Gastrocnemius medialis (tissue), 4 donors: ENCODE measurements around the gene RNF187. TPM values are rescaled to one million over a fixed set of nuclear protein-coding genes. Genes with fewer than 3 reads are reported as not detected.
A peak's percentile ranks its signal among the peaks of the same experiment; 100 is the strongest.

Source experiments
- ATAC-seq, 2 donors: fragments of 150-250 bp; one replicate each; pipeline ENCODE4 v1.9.1; 2016
- DNase-seq, 2 donors: peaks; one replicate each; pipeline ENCODE4 v3.0.0-alpha.2; 2019
- H3K27ac ChIP-seq, 4 donors: fragments of 200-600 bp; sonication (generic); 1 replicate in 1 of 4; 2 replicates in 3 of 4; pipeline ENCODE4 v1.5.1; 2016 to 2018; ENCODE audit warnings: mild to moderate bottlenecking in 2 of 4, moderate library complexity in 1 of 4
- H3K27me3 ChIP-seq, 3 donors: fragments of 200-600 bp; sonication (generic) in 2 of 3; 1 replicate in 1 of 3; 2 replicates in 2 of 3; pipeline versions ENCODE4 v1.5.1 to v1.6.0; 2016 to 2019; ENCODE audit warnings: mild to moderate bottlenecking in 1 of 3, moderate library complexity in 1 of 3
- H3K36me3 ChIP-seq, 2 donors: fragments of 200-600 bp; sonication (generic) in 1 of 2; one replicate each; pipeline ENCODE4 v1.5.1; 2017 to 2018
- H3K4me1 ChIP-seq, 2 donors: fragments of 200-600 bp; sonication (generic) in 1 of 2; one replicate each; pipeline ENCODE4 v1.5.1; 2016 to 2017; ENCODE audit warnings: mild to moderate bottlenecking in 2 of 2
- H3K4me3 ChIP-seq, 4 donors: fragments of 200-600 bp; sonication (generic) in 3 of 4; 1 replicate in 1 of 4; 2 replicates in 3 of 4; pipeline ENCODE4 v1.5.1; 2016 to 2019; ENCODE audit warnings: mild to moderate bottlenecking in 2 of 4
- H3K9me3 ChIP-seq, 3 donors: fragments of 200-600 bp; sonication (generic) in 2 of 3; 1 replicate in 1 of 3; 2 replicates in 2 of 3; pipeline ENCODE4 v1.5.1; 2016 to 2019
- CTCF ChIP-seq, 5 experiments: fragments of 450-650 bp in 3 of 5; fragments of 200-600 bp in 2 of 5; sonication (generic) in 2 of 5; IDR thresholded peaks in 4 of 5; conservative IDR thresholded peaks in 1 of 5; 1 replicate in 4 of 5; 2 replicates in 1 of 5; pipeline ENCODE4 v1.5.1; 2016 to 2019; ENCODE audit warnings: antibody characterized with exemption in 5 of 5, mild to moderate bottlenecking in 3 of 5, moderate library complexity in 3 of 5
- POLR2A ChIP-seq, 2 donors: fragments of 450-650 bp; IDR thresholded peaks; one replicate each; pipeline ENCODE4 v1.6.1; 2017; ENCODE audit warnings: antibody characterized with exemption in 2 of 2, mild to moderate bottlenecking in 2 of 2, moderate library complexity in 2 of 2
- in situ Hi-C, 4 donors: fragments of 200-750 bp; cut with MboI; loops; one replicate each; pipeline versions ENCODE4 v1.15.0 to v1.8.0; 2017; ENCODE audit warnings: low sequenced_read_pairs in 4 of 4
- intact Hi-C: fragments of 100-400 bp; cut with DNase I; formaldehyde crosslinking; loops from one replicate; pipeline ENCODE4 v1.15.1; 2023; ENCODE audit warnings: low total_unique reads
- total RNA-seq, 4 donors: library from RNA; depleted of rRNA; stranded (reverse); fragments of >200 nt; gene quantifications; one replicate each; pipeline versions ENCODE4 v1.1.0 to v1.2.3, GENCODE V29; 2016

The RNF187 gene
- total RNA-seq, 4 donors from 2014 or later: 33.5 to 99.8 (median 62.5) TPM

- intact Hi-C loops (no loop called here), in situ Hi-C loops (no loop called here)
- no peak overlapping the region for H3K27ac ChIP-seq
- H3K4me3 ChIP-seq: no peak overlapping the region
- no peaks in the 10 kb centered on the region for H3K9me3 ChIP-seq
- no peak for TF ChIP-seq CTCF (IDR thresholded peaks at IDR 0.05 in 4 of 5, conservative IDR thresholded peaks at IDR 0.05 in 1 of 5)
- no peak for TF ChIP-seq POLR2A (IDR thresholded peaks at IDR 0.05)
- H3K36me3 ChIP-seq: no peaks in the 10 kb centered on the region
- DNase-seq: no peak
- peaks cover 0 to 6% of the 10 kb centered on the region in 2 donors for H3K4me1 ChIP-seq
- no peak for ATAC-seq
- peaks cover 56 to 72% (median 63%) of the 10 kb centered on the region in 3 donors for H3K27me3 ChIP-seq
Observed at GRCh38 chr1:228443395-228443794, 43.8 kb upstream of the RNF187 start.

- no peaks in the 10 kb centered on the region for H3K9me3 ChIP-seq
- intact Hi-C loops: no loop called here
- peak overlapping the region in 2 of 4 donors; percentile 5 to 45 for H3K4me3 ChIP-seq
- no peak for DNase-seq
- H3K27ac ChIP-seq: no peak overlapping the region
- TF ChIP-seq CTCF (IDR thresholded peaks at IDR 0.05 in 4 of 5, conservative IDR thresholded peaks at IDR 0.05 in 1 of 5): no peak
- no peak for TF ChIP-seq POLR2A (IDR thresholded peaks at IDR 0.05)
- no peaks in the 10 kb centered on the region for H3K36me3 ChIP-seq
- in situ Hi-C loops: no loop called here
- peaks cover 56 to 65% (median 63%) of the 10 kb centered on the region in 3 donors for H3K27me3 ChIP-seq
- ATAC-seq: no peak
- H3K4me1 ChIP-seq: peaks cover 0 to 6% of the 10 kb centered on the region in 2 donors
Observed at GRCh38 chr1:228445490-228445842, 41.7 kb upstream of the RNF187 start.

GRCh38 chr1:228445843-228446650, 41.1 kb upstream of the RNF187 start:
- peaks cover 0 to 6% of the 10 kb centered on the region in 2 donors for H3K4me1 ChIP-seq
- ATAC-seq (peak in 1 of 2 donors; percentile 24), DNase-seq (no peak)
- peak overlapping the region in 3 of 4 donors; percentile 5 to 45 (median 35) for H3K4me3 ChIP-seq
- no peaks in the 10 kb centered on the region for H3K36me3 ChIP-seq
- H3K27me3 ChIP-seq: peaks cover 56 to 62% (median 60%) of the 10 kb centered on the region in 3 donors
- in situ Hi-C loops: no loop called here
- H3K27ac ChIP-seq: no peak overlapping the region
- intact Hi-C loops: no loop called here
- TF ChIP-seq POLR2A (IDR thresholded peaks at IDR 0.05): no peak
- no peaks in the 10 kb centered on the region for H3K9me3 ChIP-seq

- DNase-seq (no peak), ATAC-seq (no peak)
- in situ Hi-C loops: no loop called here
- Histone ChIP-seq H3K27me3 (peaks cover 53 to 56% (median 54%) of the 10 kb centered on the region in 3 donors), H3K4me3 (no peak overlapping the region), H3K9me3 (no peaks in the 10 kb centered on the region), H3K4me1 (peaks cover 0 to 6% of the 10 kb centered on the region in 2 donors), H3K27ac (no peak overlapping the region), H3K36me3 (no peaks in the 10 kb centered on the region)
- TF ChIP-seq CTCF (IDR thresholded peaks at IDR 0.05 in 4 of 5, conservative IDR thresholded peaks at IDR 0.05 in 1 of 5) (no peak), POLR2A (IDR thresholded peaks at IDR 0.05) (no peak)
- intact Hi-C loops: no loop called here
Observed at GRCh38 chr1:228446852-228447251, 40.3 kb upstream of the RNF187 start.

- ATAC-seq (no peak), DNase-seq (no peak)
- Histone ChIP-seq H3K4me3 (no peak overlapping the region), H3K27me3 (peaks cover 40 to 44% (median 44%) of the 10 kb centered on the region in 3 donors), H3K4me1 (peaks cover 0 to 6% of the 10 kb centered on the region in 2 donors), H3K27ac (no peak overlapping the region), H3K9me3 (no peaks in the 10 kb centered on the region), H3K36me3 (no peaks in the 10 kb centered on the region)
- intact Hi-C loops: no loop called here
- in situ Hi-C loops: no loop called here
- TF ChIP-seq CTCF (IDR thresholded peaks at IDR 0.05 in 4 of 5, conservative IDR thresholded peaks at IDR 0.05 in 1 of 5): no peak
- no peak for TF ChIP-seq POLR2A (IDR thresholded peaks at IDR 0.05)
Observed at GRCh38 chr1:228448372-228448771, 38.8 kb upstream of the RNF187 start.
